Measurements from ENCODE around the gene ZG16.

ZG16 gene

DNA sequence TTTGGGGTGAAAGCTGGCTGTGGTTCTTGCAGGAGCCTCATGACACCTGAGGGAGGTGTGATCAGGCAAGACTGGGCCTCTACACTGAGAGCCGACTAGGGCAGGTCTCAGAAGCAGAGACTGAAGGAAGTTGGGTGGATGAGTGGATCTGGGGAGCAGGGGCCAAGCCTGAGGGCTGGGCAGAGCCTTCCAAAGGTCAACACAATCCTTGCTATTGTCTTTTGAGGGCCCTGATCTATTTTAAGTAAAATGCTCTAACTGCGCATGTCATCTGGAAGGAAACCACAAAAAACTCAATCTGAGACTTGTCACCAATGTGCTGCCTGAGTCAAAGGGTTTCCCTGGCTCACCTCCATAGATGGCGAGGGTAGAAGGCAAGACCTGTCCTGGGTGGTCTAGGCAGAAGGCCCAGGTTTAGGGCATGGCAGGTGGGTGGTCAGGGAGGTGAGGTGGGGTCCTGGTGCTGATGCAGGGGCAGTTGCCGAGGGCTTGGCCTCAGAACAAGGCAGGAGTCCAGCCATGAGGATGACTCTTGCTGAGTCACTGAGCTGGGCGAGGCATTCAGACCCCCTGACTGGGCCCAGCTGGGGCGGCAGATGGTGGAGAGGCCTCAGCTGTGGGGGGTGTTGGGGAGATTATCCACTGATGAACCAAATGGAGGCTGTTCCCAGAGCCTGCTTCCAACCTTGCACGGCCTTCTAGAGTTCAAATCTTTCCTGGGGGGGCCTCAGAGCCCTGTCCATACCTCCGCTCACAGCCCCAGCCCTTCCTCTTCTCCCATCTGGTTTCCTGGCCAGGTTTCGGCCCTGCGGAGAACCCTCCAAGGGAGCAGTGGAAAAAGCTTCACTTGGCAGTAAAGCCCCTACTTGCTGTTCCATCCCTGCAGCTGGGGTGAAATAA is 47.3 kb downstream of the ZG16 start:
- no peak for DNase-seq (ENCODE audit: low read depth)

GRCh38 chr16:29826342-29826695 is 48.3 kb downstream of the ZG16 start:
- DNase-seq (ENCODE audit: low read depth): no peak

DNA sequence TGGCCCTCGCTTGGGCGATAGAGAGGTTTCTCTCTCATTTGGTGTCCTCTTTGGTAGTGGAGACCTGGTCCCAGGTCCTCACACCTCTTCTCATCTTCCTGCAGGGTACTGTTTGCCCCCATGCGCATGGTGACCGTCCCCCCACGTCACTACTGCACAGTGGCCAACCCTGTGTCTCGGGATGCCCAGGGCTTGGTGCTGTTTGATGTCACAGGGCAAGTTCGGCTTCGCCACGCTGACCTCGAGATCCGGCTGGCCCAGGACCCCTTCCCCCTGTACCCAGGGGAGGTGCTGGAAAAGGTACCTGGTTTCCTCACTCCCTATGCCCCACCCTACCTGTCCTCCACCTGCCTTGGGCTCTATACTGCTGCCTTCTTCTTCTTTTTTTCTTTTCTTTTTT is 52.7 kb downstream of the ZG16 start:
- DNase-seq (ENCODE audit: low read depth): no peak

- DNase-seq (ENCODE audit: low read depth): no peak
Measured at GRCh38 chr16:29831490-29831889, 53.4 kb downstream of the ZG16 start.

Data from activated gamma-delta T cell treated with anti-CD3 and anti-CD28 coated beads, Interleukin-2, amount 50 U/mL, for 16 hours (primary cell).